HEK293T (cell line): ENCODE measurements around the gene VWA5B2.
"Not testable (repeated sequence)": the region's sequence is repeated elsewhere in the genome, so short reads cannot be mapped to it uniquely, and the experiment has no call there.

ENCODE experiments used
- CTCF ChIA-PET: fragments of 350-600 bp; formaldehyde crosslinking; extraction: SDS; loops from one replicate; lab custom pipeline; 2021; ENCODE audit warnings: antibody characterized with exemption, inconsistent platforms; lab: Yijun Ruan, JAX
- POLR2A ChIA-PET: fragments of 350-600 bp; formaldehyde crosslinking; extraction: SDS; loops from one replicate; lab custom pipeline; 2020; ENCODE audit warnings: antibody characterized with exemption, inconsistent platforms; lab: Yijun Ruan, JAX
- DNase-seq: peaks from one replicate; pipeline ENCODE4 v3.0.0; 2012; ENCODE audit warnings: mixed read lengths; ENCODE audit errors: extremely low spot score
- ARNT ChIP-seq: fragments of 450-650 bp; IDR thresholded peaks from 2 replicates; pipeline ENCODE4 v1.6.1; 2017; ENCODE audit warnings: mild to moderate bottlenecking
- BHLHE40 ChIP-seq: fragments of 450-650 bp; IDR thresholded peaks from 2 replicates; pipeline ENCODE4 v1.6.1; 2016; ENCODE audit warnings: mild to moderate bottlenecking, moderate library complexity, borderline replicate concordance
- CTBP1 ChIP-seq: fragments of 450-650 bp; IDR thresholded peaks from 2 replicates; pipeline ENCODE4 v1.6.1; 2016; ENCODE audit warnings: borderline replicate concordance
- ELF4 ChIP-seq: fragments of 450-650 bp; IDR thresholded peaks from 2 replicates; pipeline ENCODE4 v1.6.1; 2017; ENCODE audit warnings: antibody characterized with exemption
- FOXA1 ChIP-seq: fragments of 450-650 bp; IDR thresholded peaks from 2 replicates; pipeline ENCODE4 v1.6.1; 2016; ENCODE audit warnings: mild to moderate bottlenecking
- FOXK2 ChIP-seq: fragments of 450-650 bp; IDR thresholded peaks from 2 replicates; pipeline ENCODE4 v1.6.1; 2016; ENCODE audit warnings: mild to moderate bottlenecking
- FOXM1 ChIP-seq: fragments of 450-650 bp; IDR thresholded peaks from 2 replicates; pipeline ENCODE4 v1.6.1; 2017; ENCODE audit warnings: mild to moderate bottlenecking, borderline replicate concordance
- HDGF ChIP-seq: fragments of 450-650 bp; IDR thresholded peaks from 2 replicates; pipeline ENCODE4 v1.6.1; 2017; ENCODE audit warnings: antibody characterized with exemption, borderline replicate concordance
- L3MBTL2 ChIP-seq: fragments of 450-650 bp; conservative IDR thresholded peaks from 2 replicates; pipeline ENCODE4 v1.6.1; 2016; ENCODE audit warnings: mild to moderate bottlenecking
- LEF1 ChIP-seq: fragments of 450-650 bp; IDR thresholded peaks from 2 replicates; pipeline ENCODE4 v1.6.1; 2017; ENCODE audit warnings: mild to moderate bottlenecking, borderline replicate concordance
- NFRKB ChIP-seq: fragments of 450-650 bp; IDR thresholded peaks from 2 replicates; pipeline ENCODE4 v1.6.1; 2016; ENCODE audit warnings: mild to moderate bottlenecking, moderate library complexity
- PKNOX1 ChIP-seq: fragments of 450-650 bp; IDR thresholded peaks from 2 replicates; pipeline ENCODE4 v1.6.1; 2016
- SP1 ChIP-seq: fragments of 450-650 bp; IDR thresholded peaks from 2 replicates; pipeline ENCODE4 v1.6.1; 2017
- SUZ12 ChIP-seq: fragments of 450-650 bp; IDR thresholded peaks from 2 replicates; pipeline ENCODE4 v1.6.1; 2016; ENCODE audit warnings: mild to moderate bottlenecking
- TARDBP ChIP-seq: fragments of 450-650 bp; IDR thresholded peaks from 2 replicates; pipeline ENCODE4 v1.6.1; 2016
- ZNF384 ChIP-seq: fragments of 450-650 bp; IDR thresholded peaks from 2 replicates; pipeline ENCODE4 v1.6.1; 2016

Gene VWA5B2

GRCh38 chr3:184261854-184262763 is 32.7 kb downstream of the VWA5B2 start:
- ChIA-PET POLR2A (interaction anchor here (1.1 kb wide), 1 partner anchor 35 kb away, joined by 3 read pairs; no protein-coding TSS in a partner anchor), CTCF (interaction anchor here (1.0 kb wide), 1 partner anchor 34 kb away, joined by 4 read pairs; no protein-coding TSS in a partner anchor)
- no peak for TF ChIP-seq BHLHE40
- TF ChIP-seq SUZ12 = no peak
- TF ChIP-seq L3MBTL2 = peak; percentile 76
- TF ChIP-seq PKNOX1 = no peak
- TF ChIP-seq HDGF = no peak
- no peak for DNase-seq

- ChIA-PET CTCF (no interaction called here), POLR2A (no interaction called here)
- DNase-seq = no peak
- no peak for TF ChIP-seq HDGF
- no peak for TF ChIP-seq L3MBTL2
- TF ChIP-seq SP1 = no peak
- no peak for TF ChIP-seq SUZ12
Measured at GRCh38 chr3:184262764-184263179, 33.4 kb downstream of the VWA5B2 start.

GRCh38 chr3:184267249-184267648 is 37.9 kb downstream of the VWA5B2 start:
- DNase-seq, CTCF ChIA-PET, POLR2A ChIA-PET: not testable (repeated sequence)

GRCh38 chr3:184272269-184272668 is 42.9 kb downstream of the VWA5B2 start:
- no peak for DNase-seq
- CTCF ChIA-PET = no interaction called here
- no peak for TF ChIP-seq L3MBTL2
- TF ChIP-seq PKNOX1 = no peak
- no peak for TF ChIP-seq FOXA1
- TF ChIP-seq TARDBP = no peak
- no peak for TF ChIP-seq SP1
- no peak for TF ChIP-seq CTBP1
- TF ChIP-seq BHLHE40 = no peak
- TF ChIP-seq FOXM1 = no peak
- no peak for TF ChIP-seq ELF4
- TF ChIP-seq HDGF = no peak
- TF ChIP-seq NFRKB = no peak
- TF ChIP-seq FOXK2 = no peak
- TF ChIP-seq ZNF384 = no peak
- TF ChIP-seq SUZ12 = no peak
- TF ChIP-seq ARNT = no peak
- no peak for TF ChIP-seq LEF1
- POLR2A ChIA-PET = no interaction called here

GRCh38 chr3:184275381-184275701 is 46.0 kb downstream of the VWA5B2 start:
- no peak for DNase-seq
- POLR2A ChIA-PET = no interaction called here
- TF ChIP-seq BHLHE40 (no peak), L3MBTL2 (no peak), FOXA1 (no peak), NFRKB (no peak), ARNT (no peak), FOXK2 (no peak), LEF1 (no peak), TARDBP (no peak), HDGF (no peak), CTBP1 (no peak), ZNF384 (no peak), SP1 (no peak), SUZ12 (no peak), PKNOX1 (no peak), FOXM1 (no peak), ELF4 (no peak)
- CTCF ChIA-PET = no interaction called here

- DNase-seq = no peak
- ChIA-PET CTCF (interaction anchor here (0.6 kb wide), 1 partner anchor 131 kb away, joined by 3 read pairs; no protein-coding TSS in a partner anchor), POLR2A (no interaction called here)
- TF ChIP-seq SUZ12 = no peak
- no peak for TF ChIP-seq NFRKB
- no peak for TF ChIP-seq ARNT
- TF ChIP-seq BHLHE40 = no peak
- no peak for TF ChIP-seq HDGF
- TF ChIP-seq CTBP1 = no peak
- TF ChIP-seq SP1 = no peak
Measured at GRCh38 chr3:184275961-184276910, 46.9 kb downstream of the VWA5B2 start, which contains the start of gene ECE2. Gene ECE2, plus strand, starts transcription at chr3:184276022. Its CDS starts 132 bp downstream, at chr3:184276154.
